Stimulated activated naive CD8-positive, alpha-beta T cell treated with anti-CD3 and anti-CD28 coated beads, Interleukin-15, Interleukin-2, amounts not matched to agents 100 U/mL and 50 U/mL, for 24 hours (primary cell): Measurements from ENCODE around the gene RTP5.
"Not testable (repeated sequence)": the region's sequence is repeated elsewhere in the genome, so short reads cannot be mapped to it uniquely, and the experiment has no call there.

Source experiments
- ATAC-seq: fragments of 150-1000 bp; cut with Tn5 transposase; one replicate; pipeline ENCODE4 v1.10.0; 2021
- DNase-seq: peaks from one replicate; pipeline ENCODE4 v3.0.0; 2021

Gene RTP5

DNA sequence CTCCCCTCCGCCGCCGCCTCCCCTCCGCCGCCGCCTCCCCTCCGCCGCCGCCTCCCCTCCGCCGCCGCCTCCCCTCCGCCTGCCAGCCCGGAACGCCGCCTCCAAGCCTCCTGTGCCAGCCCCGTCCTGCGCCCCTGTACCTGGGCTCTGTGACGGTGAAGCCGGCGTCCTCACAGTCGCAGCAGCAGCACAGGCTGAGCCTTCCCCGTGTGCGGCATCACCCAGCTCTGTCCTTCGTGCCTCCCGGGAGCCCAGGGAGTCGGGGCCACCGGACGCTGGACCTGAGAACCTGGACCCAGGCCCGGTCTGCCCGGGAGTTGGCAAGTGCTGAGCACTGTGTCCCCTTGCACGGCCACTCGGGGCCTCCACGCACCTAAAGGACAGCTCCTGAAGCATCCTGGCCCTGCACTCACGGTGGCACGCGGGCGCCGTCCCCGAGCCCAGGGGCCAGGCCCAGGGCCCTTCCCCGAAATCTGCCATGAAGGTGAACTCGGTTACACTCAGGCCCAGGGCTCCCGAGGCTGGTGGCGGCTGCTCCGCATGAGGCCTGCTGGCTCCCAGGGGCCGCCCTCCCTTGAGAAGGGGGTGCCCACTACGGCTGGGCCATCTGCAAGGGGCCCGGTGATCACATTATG is 32.9 kb downstream of the RTP5 start:
- no peak for DNase-seq
- ATAC-seq, result peak; percentile 3

DNA sequence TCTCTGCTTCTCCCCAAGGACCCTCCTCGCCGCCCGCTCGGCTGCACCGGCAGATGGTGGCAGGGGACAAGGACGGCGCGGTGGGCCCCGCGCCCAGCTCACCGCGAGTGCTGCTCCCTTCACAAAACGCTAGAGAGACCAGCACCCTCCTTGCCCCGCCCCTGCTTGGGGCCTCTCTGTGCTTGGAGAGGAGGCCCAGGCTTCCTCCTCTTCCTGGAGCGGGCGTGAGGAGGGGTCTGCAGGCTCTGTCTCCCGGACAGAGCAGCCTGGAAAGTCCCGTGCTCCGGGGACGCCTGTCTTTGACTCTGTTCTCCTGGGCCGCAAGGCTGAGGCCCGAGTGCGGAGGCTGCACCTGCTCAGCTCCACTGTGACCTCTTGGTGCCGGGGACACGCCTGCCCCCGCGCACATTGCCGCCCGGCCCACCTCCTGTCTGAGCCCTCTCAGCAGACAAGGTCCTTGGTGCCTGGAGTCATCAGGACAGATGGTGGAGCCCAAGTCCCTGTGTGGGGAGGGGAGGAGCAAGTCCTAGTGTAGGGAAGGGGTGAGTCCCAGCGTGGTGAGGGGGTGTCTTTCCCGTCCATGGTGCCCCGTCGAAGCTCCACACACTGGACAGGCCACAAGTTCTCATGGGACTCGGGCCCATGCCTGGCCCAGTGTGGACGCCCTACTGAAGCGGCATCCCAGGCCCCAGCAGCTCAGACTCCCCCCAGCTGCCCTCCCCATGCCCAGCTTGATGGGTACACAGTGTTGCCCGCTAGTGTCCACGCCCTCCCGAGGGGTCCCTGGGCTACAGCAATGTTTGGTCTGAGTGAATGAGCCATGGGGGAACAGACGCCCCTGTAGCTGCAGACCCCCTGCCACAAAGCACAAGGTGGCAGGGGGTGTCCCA is 33.8 kb downstream of the RTP5 start:
- ATAC-seq (no peak), DNase-seq (no peak)

DNA sequence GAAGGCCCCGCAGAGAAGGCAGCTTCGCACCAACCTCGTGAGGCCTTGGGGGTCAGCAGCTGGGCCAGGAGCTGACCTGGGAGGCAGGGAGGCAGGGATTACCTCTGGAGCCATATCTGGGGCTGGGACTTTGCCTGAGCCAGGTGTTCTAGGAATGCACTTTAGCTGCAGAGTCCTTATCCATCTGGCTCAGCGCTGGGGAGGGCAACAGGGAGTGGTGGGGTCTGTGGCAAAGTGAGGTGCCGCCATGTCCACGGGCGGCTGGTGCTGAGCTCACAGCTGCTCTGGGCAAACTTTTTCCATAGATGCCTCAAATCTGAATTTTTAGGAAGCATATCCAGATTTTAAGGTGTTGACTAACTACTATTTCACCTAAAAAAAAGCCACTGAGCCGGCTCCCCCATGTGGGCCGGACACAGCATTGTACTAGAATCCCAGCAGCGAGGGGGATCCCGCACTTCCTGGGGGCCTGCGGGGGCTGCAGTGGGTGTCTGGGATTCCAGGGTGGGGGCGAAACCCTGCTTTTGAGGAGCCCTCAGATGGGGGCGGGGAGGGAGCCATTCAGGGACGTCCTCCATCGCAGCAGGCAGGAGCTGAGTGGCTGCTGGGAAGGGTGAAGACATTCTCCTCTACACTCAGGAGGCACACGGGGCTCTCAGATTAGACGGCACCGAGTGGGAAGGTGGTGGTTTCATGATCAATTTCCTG is 34.6 kb downstream of the RTP5 start:
- DNase-seq (no peak), ATAC-seq (no peak)

DNA sequence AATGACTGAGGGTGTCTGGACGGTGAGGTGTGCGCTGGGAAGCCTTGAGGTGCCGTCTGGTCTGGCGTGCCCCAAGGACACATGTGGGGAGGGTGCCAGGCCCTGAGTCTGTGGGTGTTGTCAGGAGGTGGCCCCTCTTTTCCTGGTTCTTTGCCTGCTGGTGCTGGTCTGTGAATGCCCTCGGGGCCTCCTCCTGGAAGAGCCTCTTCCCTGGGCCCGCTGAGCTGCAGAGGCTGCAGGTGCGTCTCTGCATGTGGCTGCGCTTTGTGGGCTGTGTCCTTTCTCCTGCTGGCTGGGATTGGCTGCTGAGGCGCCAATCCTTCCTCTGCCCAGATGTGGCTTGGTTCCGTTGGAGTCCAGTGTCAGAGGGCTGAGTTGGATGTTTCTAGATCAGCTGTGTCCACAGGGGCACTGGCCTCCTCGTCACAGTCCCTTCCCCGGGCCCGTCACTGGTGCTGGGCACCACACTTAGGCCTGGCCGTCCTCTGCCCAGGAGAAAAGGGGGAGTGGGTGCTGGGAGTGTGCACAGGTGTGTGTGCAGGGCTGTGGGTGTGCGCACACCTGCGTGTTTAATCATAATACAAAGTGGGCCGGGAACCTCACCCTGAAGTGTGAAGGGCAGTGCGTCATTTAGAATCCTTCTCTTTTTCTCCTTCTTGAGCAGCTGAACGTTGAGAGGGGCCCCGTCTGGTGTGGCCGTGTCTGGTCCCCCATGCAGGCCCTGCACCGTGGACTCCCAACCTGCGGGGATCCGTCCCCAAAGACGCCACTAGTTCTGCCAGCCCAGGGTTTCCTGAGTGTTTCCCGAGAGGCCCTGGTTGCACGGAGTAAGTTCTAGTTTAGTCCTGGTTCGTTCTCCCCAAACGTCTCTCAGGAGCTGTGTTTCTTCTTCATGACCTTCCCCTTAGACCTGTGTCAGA is 35.5 kb downstream of the RTP5 start:
- no peak for ATAC-seq

GRCh38 chr2:241905716-241906377 is 36.3 kb downstream of the RTP5 start:
- ATAC-seq (no peak), DNase-seq (no peak)

More for the DNA sequence above, 35.5 kb downstream of the RTP5 start:
- no peak for DNase-seq

DNA sequence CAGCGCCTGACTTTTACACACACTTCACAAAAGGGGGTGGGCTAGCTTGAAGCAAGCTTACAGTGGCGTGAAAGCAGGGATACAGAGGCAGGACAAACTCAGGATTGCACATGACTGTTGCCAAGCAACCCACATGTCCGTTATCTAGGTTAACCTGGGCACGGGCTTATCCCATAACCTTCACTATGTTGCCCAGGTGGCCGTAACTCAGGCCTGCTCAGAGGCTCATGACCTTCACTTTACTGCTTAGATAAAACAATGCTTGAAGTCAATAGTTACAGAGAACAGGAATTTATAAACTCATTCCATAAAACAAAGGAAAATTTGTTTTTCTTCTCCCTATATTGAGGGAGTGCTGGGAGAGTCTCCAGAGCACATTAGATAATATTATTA is 36.8 kb downstream of the RTP5 start:
- not testable (repeated sequence) for DNase-seq, ATAC-seq

GRCh38 chr2:241906826-241907570 is 37.5 kb downstream of the RTP5 start:
- ATAC-seq (no peak), DNase-seq (no peak)

GRCh38 chr2:241907831-241908230 is 38.3 kb downstream of the RTP5 start:
- not testable (repeated sequence) for ATAC-seq, DNase-seq

GRCh38 chr2:241908686-241909420 is 39.3 kb downstream of the RTP5 start:
- ATAC-seq (no peak), DNase-seq (no peak)

DNA sequence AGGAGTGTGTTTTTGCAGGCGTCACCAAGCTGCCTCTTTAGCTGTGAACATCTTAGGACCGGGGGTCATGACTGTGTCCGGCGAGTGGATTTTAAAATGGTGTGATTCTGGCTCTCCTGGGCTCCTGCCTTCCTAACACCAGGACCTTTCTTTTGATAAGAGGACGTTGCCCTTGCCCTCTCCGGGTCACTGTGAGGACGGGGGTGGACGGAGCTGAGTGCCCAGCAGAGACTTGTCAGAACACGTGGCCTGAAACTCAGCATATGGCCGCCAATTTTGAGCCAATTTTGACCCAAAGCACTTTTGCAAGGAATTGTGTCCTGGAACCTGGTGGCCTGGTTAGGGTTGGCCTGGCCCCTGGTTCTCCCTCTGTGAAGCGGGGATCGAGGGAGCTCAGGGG is 40.2 kb downstream of the RTP5 start:
- no peak for DNase-seq

DNA sequence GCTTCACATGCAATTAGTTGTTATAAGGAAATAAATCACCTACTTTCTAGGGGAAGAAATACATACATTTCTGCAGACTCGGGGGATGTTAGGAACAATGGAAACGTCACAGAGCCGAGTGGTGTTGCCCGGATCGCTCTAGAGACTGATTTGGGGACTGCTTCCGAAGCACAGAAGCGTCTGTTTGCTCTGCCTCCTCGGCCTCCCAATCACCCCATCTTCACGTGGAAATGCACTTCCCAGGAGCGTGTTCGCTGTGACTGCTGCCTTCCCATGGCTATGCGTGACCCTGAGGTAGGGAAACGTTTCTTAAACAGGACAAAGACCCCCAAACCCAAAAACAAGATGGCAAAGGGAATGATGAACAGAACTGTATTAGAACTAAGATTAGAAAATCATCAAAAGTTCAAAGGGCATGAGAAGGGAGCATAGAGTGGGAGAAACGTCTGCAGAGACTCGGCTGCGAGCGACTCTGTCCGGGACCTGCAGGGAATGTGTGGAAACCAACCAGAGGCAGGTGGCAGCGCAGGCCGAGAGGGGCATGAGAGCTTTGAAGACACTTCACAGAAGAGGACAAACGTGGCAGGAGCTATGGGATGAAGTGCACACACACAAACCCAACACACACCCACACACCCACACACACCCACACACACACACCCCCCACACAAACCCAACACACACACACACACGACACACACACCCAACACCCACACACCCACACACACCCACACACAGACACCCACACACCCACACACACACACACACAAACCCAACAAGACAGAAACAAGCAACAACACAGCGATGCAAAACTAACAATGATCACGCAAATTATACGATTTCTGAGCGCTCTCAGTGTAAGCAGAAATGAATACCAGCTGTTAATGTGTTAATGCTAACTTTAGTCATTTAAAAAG is 41.3 kb downstream of the RTP5 start:
- DNase-seq, result no peak
- no peak for ATAC-seq

More for the DNA sequence above, 40.2 kb downstream of the RTP5 start:
- ATAC-seq, result no peak

- ATAC-seq (no peak), DNase-seq (no peak)
Observed at GRCh38 chr2:241911551-241911950, 42.0 kb downstream of the RTP5 start.

- no peak for DNase-seq
- no peak for ATAC-seq
Observed at GRCh38 chr2:241912021-241912555, 42.6 kb downstream of the RTP5 start.

GRCh38 chr2:241913703-241914102 is 44.2 kb downstream of the RTP5 start:
- no peak for ATAC-seq
- DNase-seq, result no peak

DNA sequence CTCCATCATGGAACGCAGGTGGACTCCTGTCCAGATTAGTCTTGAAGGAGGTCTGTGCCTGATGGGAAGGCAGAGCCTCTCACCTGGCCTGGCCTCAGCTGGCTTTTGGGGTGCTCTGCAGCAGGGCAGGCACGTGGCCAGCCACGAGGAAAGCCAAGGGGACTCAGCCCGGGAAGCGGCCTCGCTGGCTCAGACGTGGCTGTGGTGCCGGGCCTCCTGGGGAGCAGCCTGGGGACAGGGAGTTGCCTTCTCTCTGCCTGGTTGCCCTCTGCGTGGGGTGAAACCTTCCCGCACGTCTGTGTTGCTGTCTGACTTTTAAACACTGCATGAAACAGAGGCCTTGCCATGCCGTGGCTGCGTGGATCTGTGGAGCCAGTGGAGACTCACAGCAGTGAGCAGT is 45.0 kb downstream of the RTP5 start:
- no peak for DNase-seq
- ATAC-seq, result no peak

- DNase-seq, ATAC-seq: not testable (repeated sequence)
Observed at GRCh38 chr2:241921631-241922030, 52.1 kb downstream of the RTP5 start.

GRCh38 chr2:241922411-241922810 is 52.9 kb downstream of the RTP5 start:
- no peak for DNase-seq
- no peak for ATAC-seq
